HepG2 (cell line): ENCODE data around the gene MYO9A. TPM values are rescaled to one million over a fixed set of nuclear protein-coding genes. Genes with fewer than 3 reads are reported as not detected.

Source experiments
- ATF7-NPFF ChIP-seq: sonication (generic); formaldehyde crosslinking; IDR thresholded peaks from 2 replicates; pipeline ENCODE4 v1.8.1; 2023; ENCODE audit warnings: mild to moderate bottlenecking, low read depth, missing genetic modification reagents, moderate library complexity
- CHD4 ChIP-seq: fragments of 200-600 bp; sonication (generic); IDR thresholded peaks from 2 replicates; pipeline ENCODE4 v1.7.0; 2017; ENCODE audit warnings: mild to moderate bottlenecking, low read length, borderline replicate concordance
- CREB1 ChIP-seq, 2 experiments: fragments of 450-650 bp in 1 of 2; IDR thresholded peaks; 2 replicates each; pipeline ENCODE4 v1.6.1; 2016 to 2017; ENCODE audit warnings: control low read depth in 1 of 2, mild to moderate bottlenecking in 1 of 2, missing compliant biosample characterization in 1 of 2, missing genetic modification characterization in 1 of 2
- DNMT1 ChIP-seq: sonication (generic); formaldehyde crosslinking; IDR thresholded peaks from 2 replicates; pipeline ENCODE4 v1.5.1; 2020; ENCODE audit warnings: mild to moderate bottlenecking, missing genetic modification reagents
- FOXM1 ChIP-seq: sonication (generic); formaldehyde crosslinking; IDR thresholded peaks from 2 replicates; pipeline ENCODE4 v1.5.0; 2020; ENCODE audit warnings: missing genetic modification reagents
- FOXO1 ChIP-seq: sonication (generic); formaldehyde crosslinking; IDR thresholded peaks from 2 replicates; pipeline ENCODE4 v1.4.0; 2020; ENCODE audit warnings: missing genetic modification reagents
- PBX3 ChIP-seq: sonication (generic); formaldehyde crosslinking; IDR thresholded peaks from 2 replicates; pipeline ENCODE4 v1.8.1; 2023; ENCODE audit warnings: missing genetic modification reagents, inconsistent platforms, borderline replicate concordance
- PRDM10 ChIP-seq: sonication (generic); formaldehyde crosslinking; IDR thresholded peaks from 2 replicates; pipeline ENCODE4 v1.4.0; 2020; ENCODE audit warnings: low read depth, missing genetic modification reagents
- SP1 ChIP-seq, 2 experiments: fragments of 450-650 bp in 1 of 2; sonication (generic) in 1 of 2; formaldehyde crosslinking in 1 of 2; IDR thresholded peaks; 2 replicates each; pipeline versions ENCODE4 v1.4.0 to v1.6.1; 2016 to 2020; ENCODE audit warnings: missing genetic modification reagents in 1 of 2
- TAF1 ChIP-seq: sonication (generic); formaldehyde crosslinking; IDR thresholded peaks from 2 replicates; pipeline ENCODE4 v1.4.0; 2020; ENCODE audit warnings: missing genetic modification reagents
- TRAFD1 ChIP-seq: sonication (generic); formaldehyde crosslinking; IDR thresholded peaks from 2 replicates; pipeline ENCODE4 v1.5.1; 2020; ENCODE audit warnings: missing genetic modification reagents, mild to moderate bottlenecking, borderline replicate concordance
- ZNF121 ChIP-seq: sonication (generic); formaldehyde crosslinking; IDR thresholded peaks from 2 replicates; pipeline ENCODE4 v1.5.0; 2020; ENCODE audit warnings: mild to moderate bottlenecking, missing genetic modification reagents
- ZNF513 ChIP-seq: sonication (generic); formaldehyde crosslinking; conservative IDR thresholded peaks from 2 replicates; pipeline ENCODE4 v1.5.0; 2020; ENCODE audit warnings: missing genetic modification reagents
- ZNF546 ChIP-seq: sonication (generic); formaldehyde crosslinking; conservative IDR thresholded peaks from 2 replicates; pipeline ENCODE4 v1.8.1; 2023; ENCODE audit warnings: mild to moderate bottlenecking, missing genetic modification reagents
- ZNF609 ChIP-seq: sonication (generic); formaldehyde crosslinking; IDR thresholded peaks from 2 replicates; pipeline ENCODE4 v1.4.0; 2020; ENCODE audit warnings: mild to moderate bottlenecking, missing genetic modification reagents, borderline replicate concordance
- ZSCAN30 ChIP-seq: sonication (generic); formaldehyde crosslinking; IDR thresholded peaks from 2 replicates; pipeline ENCODE4 v1.5.0; 2020; ENCODE audit warnings: mild to moderate bottlenecking, missing genetic modification reagents
- polyA plus RNA-seq, 8 experiments: library from polyadenylated mRNA; depleted of rRNA in 3 of 8; stranded (reverse) in 7 of 8; unstranded in 1 of 8; fragments of >200 nt; fragmentation: Illumina TruSeq in 4 of 8; extraction: Trizol in 4 of 8; gene quantifications; 2 replicates each; pipeline versions ENCODE4 v1.2.1 to v1.2.3, GENCODE V29; 2011 to 2016; ENCODE audit warnings: low read depth in 4 of 8, missing spikeins in 1 of 8, mixed read lengths in 1 of 8; ENCODE audit not compliant: insufficient read depth in 1 of 8
- total RNA-seq, 5 experiments: library from RNA; depleted of rRNA; stranded (reverse); fragments of >200 nt; fragmentation: Illumina TruSeq; extraction: Trizol; gene quantifications; 2 replicates each; pipeline ENCODE4 v1.2.3, GENCODE V29; 2016; ENCODE audit warnings: low read depth in 1 of 5

The MYO9A gene
- total and polyA plus RNA-seq, 2 of the 13 experiments (the other 11 are each of a cell fraction or from before 2014, with no cell fraction given), result 4.8 to 15.3 TPM

- TF ChIP-seq SP1 (IDR thresholded peaks at IDR 0.05), result no peak
- TF ChIP-seq SP1 (CRISPR knock-in tag; IDR thresholded peaks at IDR 0.05), result no peak
- TF ChIP-seq TAF1 (CRISPR knock-in tag), result peak; percentile 48
- TF ChIP-seq ATF7-NPFF (CRISPR knock-in tag), result no peak; the same call in 1 of the 2 replicates
- no peak for TF ChIP-seq ZNF121 (CRISPR knock-in tag)
- no peak for TF ChIP-seq FOXM1 (CRISPR knock-in tag)
- no peak for TF ChIP-seq TRAFD1 (CRISPR knock-in tag)
- TF ChIP-seq ZNF609, result no peak
- no peak for TF ChIP-seq PBX3 (CRISPR knock-in tag)
- TF ChIP-seq ZSCAN30 (CRISPR knock-in tag), result no peak
- no peak for TF ChIP-seq ZNF546 (CRISPR knock-in tag)
- TF ChIP-seq CREB1 (IDR thresholded peaks at IDR 0.05), result no peak
- no peak for TF ChIP-seq CREB1 (CRISPR knock-in tag; IDR thresholded peaks at IDR 0.05)
- peak; percentile 19; the same call in 1 of the 2 replicates for TF ChIP-seq FOXO1 (CRISPR knock-in tag)
- no peak for TF ChIP-seq DNMT1 (CRISPR knock-in tag)
- TF ChIP-seq CHD4, result no peak
- no peak for TF ChIP-seq ZNF513
- no peak for TF ChIP-seq PRDM10 (CRISPR knock-in tag)
These were observed 399 bp downstream of the MYO9A start (continued) for GRCh38 chr15:72117486-72118016.
